ENCODE measurements around the gene CRISP2. TPM values are rescaled to one million over a fixed set of nuclear protein-coding genes. Genes with fewer than 3 reads are reported as not detected.
"Not testable (repeated sequence)": the region's sequence is repeated elsewhere in the genome, so short reads cannot be mapped to it uniquely, and the experiment has no call there.

CRISP2 gene, protein sequence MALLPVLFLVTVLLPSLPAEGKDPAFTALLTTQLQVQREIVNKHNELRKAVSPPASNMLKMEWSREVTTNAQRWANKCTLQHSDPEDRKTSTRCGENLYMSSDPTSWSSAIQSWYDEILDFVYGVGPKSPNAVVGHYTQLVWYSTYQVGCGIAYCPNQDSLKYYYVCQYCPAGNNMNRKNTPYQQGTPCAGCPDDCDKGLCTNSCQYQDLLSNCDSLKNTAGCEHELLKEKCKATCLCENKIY
- polyA plus RNA-seq (ENCODE audit: insufficient read length): not detected

DNA sequence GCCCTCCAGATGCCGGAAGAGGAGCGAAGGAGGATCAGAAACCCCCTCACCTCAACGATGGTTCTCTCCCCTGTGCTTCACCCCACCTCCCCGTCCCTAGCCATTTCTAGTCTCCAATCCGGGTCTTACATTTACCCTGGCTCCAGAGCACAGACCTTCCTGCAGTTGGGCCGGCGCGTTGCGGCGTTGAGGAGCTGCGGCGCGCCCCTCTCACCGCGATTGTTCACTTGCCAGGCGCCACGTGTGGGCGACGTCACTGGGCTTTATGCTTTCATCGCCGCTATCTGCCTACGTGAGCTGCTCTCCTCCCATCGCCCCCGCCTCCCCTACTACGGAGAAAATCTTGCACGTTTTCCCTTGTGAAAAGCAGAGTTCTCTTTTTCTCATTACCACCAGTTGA lies at the start of gene CRISP2:
TSS of gene CRISP2 (minus strand) at position 198 of the 400 bp plus-strand sequence. CDS start 4,347 bp downstream, outside the sequence.
- no peak for DNase-seq

DNA sequence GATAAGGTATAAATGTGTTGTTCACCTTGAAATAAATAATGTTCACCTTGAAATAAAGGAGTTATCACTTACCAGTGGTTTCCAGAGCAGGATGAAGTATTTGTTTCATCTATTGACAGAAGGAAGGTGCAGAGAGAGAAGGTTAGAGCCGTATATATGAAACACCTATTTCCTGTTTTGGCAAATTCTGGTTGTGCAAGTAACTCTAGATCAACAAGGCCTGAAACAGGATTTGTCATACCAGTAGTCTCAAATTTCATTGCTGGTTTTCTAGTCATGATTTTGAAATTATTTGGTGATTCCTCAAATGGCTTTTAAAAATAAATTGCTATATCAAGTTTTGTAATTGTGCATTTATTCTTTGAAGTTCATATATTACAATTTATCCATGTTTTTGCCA lies 30.9 kb upstream of the CRISP2 start, which contains the start of gene CRISP3:
TSS of gene CRISP3 (minus strand) at position 130 of the 400 bp plus-strand sequence. CDS start at position 109, 21 bp downstream.
- DNase-seq: no peak

DNA sequence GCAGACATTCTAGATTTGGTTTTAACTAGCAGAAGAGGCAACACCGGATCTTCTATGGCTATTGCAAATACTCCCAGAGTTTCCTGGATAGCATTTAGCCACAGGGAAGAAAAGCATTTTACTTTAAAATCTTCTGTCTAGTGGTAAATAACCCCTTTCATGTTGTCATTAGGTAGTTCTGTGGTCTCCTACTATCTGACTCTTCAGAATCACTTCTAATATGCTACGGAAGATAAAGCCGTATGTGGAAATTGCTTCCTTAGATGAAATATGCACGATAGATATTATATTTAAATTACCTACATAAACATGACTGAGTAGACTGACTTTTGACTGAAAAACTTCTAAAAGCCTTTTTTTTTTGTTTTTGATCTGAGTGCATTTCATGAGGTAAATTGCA lies 30.1 kb upstream of the CRISP2 start:
- DNase-seq: no peak

DNA sequence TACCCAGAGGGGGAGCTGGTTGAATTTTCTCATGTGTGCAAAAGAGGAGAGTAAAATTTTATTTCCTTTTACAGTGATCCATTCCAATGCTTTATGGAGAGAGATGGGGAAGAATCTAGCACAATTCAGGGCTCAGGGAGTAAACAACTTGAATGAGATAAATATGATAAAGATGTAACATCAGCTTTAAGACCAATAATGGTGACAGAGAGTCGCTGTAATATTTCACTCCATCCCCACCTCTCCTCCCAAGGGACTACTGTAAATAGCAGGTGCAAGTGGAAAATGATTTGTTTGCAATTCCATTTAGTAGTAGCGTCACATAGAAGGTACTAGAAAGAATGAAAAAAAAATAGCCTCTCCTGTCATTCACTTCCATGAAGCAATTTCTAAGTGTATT lies 26.1 kb upstream of the CRISP2 start:
- DNase-seq: no peak

DNA sequence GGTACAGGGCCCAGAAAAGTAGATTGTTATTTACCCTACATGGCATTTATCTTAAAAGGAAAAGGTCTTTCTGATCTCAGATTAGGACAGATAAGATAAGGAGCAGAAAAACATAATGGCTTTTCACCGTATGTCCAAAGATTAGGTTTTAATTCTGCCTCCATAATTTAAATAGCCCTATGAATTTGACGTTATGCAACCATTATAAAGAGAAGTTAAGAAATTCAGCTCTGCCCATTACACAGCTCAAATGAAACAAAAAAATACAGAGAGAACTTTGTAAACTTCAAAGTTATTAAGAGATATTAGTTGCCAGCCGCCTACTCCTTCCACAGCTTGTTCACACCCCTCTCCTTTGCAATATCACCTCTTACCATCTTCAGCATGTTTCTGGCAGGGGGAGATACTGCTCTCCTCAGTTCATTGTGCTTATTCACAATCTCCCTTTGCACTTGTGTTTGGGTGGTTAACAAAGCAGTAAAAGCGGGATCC lies 22.7 kb upstream of the CRISP2 start:
- no peak for DNase-seq

DNA sequence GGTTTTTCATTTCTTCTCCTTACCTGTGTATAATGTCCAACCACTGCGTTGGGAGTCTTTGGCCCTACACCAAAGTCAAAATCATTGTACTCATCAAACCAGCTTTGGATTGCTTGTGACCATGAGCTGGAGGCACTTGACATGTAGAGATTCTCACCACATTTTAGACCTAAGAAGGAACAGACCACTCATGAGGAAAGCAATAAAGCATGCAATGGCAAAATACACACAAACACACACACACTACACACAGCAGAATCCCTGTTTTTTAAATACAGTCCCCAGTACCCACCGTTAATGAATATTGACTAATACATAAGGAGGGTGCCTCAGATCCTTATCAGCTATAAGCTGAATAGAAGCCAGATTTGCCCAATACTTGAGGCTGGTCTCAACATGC lies 20.3 kb upstream of the CRISP2 start:
- no peak for DNase-seq

DNA sequence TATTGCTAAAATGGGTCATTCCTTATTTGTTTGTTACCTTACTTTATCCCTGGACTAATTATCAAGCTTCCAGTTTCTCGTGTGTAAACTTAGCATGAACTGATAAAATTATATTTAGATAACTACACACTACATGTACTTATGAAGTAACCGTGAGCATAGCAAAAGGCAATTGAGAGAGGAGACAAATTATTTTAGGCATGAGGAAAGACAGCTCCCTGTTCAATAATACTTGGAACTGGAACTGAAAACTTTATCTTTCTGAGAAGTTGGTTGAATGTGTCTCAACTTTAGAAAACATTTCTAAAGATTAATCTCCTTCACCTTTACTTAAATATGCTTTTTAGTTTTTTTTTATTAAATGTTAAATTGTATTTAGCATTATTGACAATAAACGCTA lies 19.4 kb upstream of the CRISP2 start:
- no peak for DNase-seq

DNA sequence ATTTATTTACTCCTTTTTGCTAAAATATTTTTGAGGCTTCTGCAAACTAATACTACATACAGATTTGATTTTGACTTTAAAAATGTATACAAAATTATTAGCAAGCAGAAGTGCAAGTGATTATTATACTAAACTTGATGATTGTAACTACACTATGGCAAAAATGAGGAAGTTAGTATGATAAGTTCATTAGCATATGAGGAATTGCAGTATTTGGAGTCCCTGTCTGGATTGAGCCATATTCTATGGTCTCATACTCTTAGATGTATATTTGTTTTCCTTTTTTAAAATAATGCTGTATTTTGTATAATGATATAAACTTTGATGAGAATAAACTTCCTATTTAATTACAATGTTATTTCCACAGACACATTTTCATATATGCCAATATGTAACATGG lies 16.9 kb upstream of the CRISP2 start:
- DNase-seq: no peak

DNA sequence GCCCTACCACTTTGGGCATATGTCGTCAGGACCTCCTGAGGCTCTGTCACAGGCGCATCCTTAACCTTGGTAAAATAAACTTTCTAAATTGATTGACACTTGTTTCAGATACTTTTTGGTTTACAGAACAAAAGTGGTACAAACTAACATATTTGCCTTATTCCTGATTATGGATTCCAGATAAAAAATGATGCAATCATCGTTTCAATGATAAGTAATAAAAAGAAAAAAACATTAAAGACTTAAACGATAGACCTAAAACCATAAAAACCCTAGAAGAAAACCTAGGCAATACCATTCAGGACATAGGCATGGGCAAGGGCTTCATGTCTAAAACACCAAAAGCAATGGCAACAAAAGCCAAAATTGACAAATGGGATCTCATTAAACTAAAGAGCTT lies 10.6 kb upstream of the CRISP2 start:
- DNase-seq: not testable (repeated sequence)

DNA sequence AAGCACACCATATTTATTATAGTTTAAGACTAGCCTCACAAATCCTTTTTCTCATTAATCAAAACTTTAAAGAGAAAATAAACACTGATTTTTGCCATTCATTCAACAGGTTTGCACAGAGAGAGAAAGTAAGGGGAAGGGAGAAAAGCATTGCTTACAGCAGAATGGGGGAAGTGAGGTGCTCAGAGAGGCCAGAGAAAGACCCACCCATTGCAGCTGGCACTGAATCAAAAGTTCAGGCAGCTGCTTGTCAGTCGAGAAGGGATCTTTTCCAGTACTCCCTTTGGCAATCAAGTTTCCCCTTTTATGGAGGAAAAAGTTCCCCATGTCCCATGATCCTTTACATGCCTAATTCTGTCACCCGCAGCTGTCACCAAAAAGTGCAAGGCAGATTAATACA lies 8.0 kb upstream of the CRISP2 start:
- no peak for DNase-seq

DNA sequence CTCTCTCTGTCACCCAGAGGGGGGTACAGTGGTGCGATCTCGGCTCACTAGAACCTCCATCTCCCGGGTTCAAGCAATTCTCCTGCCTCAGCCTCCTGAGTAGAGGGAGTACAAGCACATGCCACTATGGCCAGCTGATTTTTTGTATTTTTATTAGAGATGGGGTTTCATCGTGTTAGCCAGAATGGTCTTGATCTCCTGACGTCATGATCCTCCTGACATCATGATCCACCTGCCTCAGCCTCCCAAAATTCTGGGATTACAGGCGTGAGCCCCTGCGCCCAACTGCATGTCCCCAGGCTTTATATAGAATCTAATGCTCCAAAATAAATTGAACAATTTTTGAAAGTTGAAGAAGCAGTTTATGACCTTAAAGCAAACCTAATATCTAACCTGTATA lies 7.0 kb upstream of the CRISP2 start:
- DNase-seq: no peak

DNA sequence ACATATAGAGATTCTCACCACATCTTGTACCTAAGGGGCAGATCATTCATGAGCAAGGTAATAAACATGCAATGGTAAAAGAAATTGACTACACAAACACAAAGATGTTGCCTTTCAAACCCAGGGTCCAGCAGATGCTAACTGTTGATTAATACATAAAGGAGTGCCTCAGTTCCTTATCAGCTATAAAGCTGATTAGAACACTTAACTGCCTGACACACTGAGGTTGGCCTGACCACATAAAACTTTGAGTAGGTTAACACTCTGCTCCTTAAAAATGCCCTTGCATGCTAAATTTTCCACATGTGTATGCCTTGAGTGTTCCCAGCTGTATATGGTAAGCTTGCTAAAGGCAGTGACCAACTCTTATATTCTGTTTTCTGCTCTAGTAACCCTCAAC lies 14.9 kb downstream of the CRISP2 start:
- DNase-seq: no peak

DNA sequence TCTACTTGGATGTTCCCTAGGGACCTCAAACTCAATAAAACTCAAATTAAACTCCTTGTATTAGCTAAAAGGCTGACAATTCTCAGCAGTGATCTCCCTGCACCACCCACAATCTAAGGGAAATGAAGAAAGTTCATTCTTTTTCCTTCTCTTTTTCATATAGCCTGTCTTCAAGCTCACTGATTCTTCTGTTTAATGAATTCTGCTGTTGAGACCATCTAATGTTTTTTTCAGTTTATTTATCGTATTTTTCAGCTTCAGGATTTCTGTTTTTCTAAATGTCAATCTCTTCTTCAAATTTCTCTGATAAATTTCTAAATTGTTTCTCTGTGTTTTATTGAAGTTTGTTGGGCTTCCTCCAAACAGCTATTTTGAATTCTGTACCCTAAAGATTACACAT lies 19.8 kb downstream of the CRISP2 start:
- DNase-seq: no peak

DNA sequence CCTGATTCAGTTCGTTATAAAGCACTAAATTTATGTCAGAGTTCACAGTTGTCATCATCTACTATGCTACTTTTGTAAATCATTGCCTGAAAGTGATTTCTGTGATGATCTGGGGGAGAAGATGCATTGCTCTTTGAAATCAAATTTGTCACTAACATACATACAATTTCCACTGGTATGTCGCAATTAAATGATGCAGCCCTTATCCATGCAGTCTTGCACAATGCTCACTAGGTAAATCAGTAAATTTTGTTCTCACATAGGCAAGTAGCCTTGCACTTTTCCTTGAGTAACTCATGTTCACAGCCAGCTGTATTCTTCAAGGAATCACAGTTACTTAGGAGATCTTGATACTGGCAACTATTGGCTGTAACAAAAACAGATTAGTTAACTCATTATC lies 20.8 kb downstream of the CRISP2 start:
- no peak for DNase-seq

DNA sequence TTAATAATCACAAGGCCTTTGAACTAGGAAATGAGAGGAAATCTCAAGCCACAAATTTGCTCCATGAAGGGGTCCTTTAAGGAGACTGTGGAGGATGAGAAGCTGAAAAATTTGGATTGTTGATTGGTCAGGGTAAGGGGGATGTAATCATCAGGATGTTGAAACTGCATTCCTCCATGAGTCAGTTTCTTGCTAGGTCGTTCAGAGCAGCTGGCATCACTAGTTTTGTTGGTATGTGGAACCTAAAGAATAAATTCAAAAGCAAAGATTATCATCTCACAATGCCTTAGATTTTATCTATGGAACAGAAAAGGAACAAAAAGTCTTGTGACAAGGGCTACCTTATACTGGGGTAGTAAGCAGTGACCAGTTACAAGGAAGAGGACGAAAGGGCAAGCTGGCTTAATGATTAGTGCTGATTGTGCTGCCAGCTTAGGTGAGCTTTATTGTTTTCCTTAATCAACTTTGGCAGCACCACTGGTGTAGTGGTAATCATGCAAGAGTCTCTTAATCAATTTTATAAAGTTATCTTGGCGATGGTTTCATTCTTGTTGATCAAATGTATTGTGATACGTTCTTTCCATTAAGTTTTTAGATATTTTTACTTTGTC lies 36.6 kb downstream of the CRISP2 start:
- DNase-seq: no peak

DNA sequence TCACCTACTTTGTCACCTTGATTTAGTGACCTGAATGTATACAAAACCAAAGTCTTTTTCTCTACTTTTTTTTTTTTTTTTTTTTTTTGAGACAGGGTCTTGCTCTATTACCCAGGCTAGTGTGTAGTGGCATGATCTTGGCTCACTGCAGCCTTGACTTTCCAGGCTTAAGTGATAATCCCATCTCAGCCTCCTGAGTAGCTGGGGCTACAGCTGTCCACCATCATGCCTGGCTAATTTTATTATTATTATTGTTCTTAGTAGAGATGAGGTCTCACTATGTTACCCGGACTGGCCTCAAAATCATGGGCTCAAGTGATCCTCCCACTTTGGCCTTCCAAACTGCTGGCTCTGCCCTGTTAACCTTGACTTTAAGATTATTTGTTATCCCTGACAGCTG lies 37.5 kb downstream of the CRISP2 start:
- no peak for DNase-seq

DNA sequence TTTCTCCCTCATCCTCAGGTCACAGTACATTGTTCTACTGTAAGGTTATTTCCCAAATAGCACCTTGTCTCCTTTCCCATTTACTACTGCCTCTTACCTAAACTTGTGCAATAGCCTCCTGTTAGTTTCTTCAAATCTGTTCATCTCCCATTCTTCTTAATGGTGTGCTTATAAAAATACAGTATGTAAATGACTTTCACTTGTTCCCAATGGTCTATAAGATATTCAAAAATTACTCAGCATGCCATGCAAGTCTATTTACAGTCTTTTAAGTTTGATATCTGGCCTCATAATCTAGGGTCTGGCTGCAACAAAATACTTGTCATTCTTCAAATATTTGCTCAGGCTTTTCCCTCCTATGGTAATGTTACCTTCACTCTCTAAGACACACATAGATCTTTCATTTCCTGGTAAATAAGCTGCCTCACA lies 45.2 kb downstream of the CRISP2 start:
- no peak for DNase-seq

DNA sequence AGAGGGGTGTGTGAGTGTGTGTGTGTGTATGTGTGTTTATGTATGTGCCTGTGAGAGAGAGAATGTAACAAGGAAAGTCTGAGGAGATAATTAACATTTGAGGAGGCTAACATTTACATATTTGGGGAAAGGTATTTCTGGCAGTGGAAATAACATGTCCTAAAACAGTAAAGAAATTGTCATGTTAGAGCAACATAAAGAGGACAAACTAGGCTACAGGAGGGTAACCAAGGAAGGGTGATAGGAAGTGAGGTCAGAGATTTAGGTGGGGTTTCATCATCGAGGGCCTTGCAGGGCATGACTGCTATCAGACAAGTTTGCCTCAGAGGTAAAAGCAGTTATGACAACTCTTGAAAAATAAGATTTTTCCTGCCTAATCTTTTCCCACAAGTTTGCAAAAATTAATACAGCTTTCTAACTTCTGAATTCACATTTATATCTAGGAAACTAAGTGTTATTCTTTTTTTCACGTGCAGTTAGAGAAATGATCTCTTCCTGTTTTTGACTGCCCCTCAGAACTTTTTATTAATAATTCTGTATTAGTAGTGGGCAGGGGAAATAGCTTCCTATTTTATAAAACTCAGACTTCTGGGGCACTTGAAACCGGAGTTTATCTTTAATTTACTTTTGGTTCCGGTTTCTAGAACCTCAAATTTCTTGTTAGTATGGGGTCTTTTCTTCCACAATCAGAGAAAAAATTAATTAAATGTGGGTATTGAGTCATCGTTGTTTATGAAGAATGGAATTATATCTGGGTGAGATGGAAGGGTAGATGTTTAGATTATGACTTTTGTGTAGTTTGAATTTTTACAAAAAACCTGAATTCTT lies 46.2 kb downstream of the CRISP2 start:
- no peak for DNase-seq

DNA sequence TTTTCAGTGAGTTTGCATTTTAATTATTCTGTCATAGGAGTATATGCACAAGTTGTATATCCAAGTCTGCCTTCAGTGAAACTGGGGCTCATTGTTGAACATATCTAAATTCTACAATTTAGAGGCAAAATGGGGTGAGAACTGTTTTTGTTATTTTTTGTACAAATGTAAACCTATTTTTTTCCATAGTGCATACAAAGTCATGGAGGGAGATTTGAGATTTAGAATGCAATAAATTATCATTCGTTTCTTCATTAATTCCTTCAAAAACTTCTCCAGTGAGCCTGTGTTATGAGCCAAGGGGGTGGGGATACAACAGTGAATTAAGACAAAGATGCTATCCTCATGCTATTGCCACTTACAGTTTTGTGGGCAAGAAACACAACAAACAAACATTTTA lies 46.9 kb downstream of the CRISP2 start:
- no peak for DNase-seq

DNA sequence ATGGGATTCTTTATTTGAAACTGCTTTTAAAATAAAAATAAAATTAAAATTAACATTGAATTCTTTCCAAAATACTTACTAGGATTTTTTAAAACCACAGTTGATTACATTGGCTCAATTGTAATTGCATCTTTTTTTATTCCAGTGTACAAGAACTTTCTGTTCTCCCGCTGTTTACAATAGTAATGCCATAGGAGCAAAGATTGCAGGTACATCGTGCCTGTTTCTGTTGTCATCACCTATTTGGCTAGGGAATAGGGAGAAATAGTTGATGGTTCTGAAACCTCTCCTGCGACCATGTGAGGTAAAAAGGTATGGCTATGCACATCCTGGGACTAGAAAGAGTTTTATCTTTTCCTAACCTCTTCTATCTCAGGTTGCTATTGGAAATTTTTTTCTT lies 48.5 kb downstream of the CRISP2 start:
- no peak for DNase-seq

DNA sequence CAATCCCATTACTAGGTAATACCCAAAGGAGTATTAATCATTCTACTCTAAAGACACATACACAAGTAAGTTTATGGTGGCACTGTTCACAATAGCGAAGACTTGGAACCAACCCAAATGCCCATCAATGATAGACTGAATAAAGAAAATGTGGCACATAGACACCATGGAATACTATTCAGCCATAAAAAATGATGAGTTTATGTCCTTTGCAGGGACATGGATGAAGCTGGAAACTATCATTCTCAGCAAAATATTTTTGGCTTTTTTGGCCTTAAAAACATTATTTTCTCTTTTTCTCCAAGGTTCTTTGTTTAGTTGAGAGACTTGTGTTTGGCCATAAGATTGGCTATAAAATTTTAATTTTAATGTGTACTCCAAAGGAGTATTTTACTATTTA lies 49.3 kb downstream of the CRISP2 start:
- not testable (repeated sequence) for DNase-seq

DNA sequence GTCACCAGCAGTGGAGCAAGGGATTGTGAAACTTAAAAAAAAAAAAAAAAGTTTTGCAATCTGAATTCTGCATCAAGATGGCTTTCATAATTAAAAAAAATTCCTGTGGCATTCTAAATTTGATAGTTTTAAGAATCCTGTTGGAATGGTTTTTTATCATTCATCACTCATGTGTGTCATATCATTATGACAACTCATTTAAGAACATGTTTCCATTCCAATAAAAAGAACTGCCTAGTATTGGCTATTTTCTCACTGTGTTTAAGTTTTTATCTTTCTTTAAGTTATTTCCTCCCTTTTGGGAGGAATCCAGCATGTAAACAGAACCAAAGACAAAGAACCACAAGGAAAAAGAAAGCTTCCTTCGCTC lies 50.5 kb downstream of the CRISP2 start:
- no peak for DNase-seq

DNA sequence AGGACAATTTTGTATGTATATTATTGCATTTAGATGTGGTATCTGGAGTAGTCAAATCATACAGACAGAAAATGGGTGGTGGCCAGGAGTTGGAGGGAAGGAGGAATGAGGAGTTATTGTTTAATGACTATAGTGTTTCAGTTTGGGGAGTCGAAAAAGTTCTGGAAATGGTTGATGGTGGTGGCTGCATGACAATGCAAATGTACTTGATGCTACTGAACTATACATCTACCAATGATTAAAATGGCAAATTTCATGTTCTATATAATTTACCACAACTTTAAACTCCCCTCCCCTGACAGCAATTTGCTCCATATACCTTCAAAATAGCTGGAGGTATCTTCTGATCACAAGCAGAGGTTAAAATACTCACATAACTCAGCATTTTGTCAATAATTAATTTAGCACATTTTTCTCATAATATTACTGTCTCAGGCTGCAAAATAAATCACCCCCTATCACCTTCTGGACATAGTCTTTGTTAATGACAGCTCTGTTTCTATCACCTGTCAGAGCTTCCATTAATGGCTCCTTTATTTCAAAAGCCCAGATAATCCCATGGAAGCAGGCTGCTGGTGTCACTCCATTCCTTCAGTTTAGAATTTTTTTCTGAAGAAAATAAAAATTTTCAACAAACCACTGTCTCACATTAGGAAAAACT lies 51.0 kb downstream of the CRISP2 start:
- no peak for DNase-seq
